ENCODE data around the gene TOMM20.
A peak's percentile ranks its signal among the peaks of the same experiment; 100 is the strongest.

Gene TOMM20

GRCh38 chr1:235133086-235133485 lies 4.4 kb upstream of the TOMM20 start:
- DNase-seq = no peak

GRCh38 chr1:235131961-235132360 lies 3.3 kb upstream of the TOMM20 start:
- no peak for DNase-seq

GRCh38 chr1:235130766-235131270 lies 2.2 kb upstream of the TOMM20 start:
- no peak for DNase-seq

GRCh38 chr1:235129774-235130570 lies 1.3 kb upstream of the TOMM20 start:
- DNase-seq = no peak

- DNase-seq = no peak
These were observed 743 bp downstream of the TOMM20 start for GRCh38 chr1:235127732-235128455.

- DNase-seq = no peak
These were observed 1.4 kb downstream of the TOMM20 start for GRCh38 chr1:235127203-235127602.

GRCh38 chr1:235124665-235125064 lies 4.0 kb downstream of the TOMM20 start:
- DNase-seq = no peak

- no peak for DNase-seq
These were observed 4.5 kb downstream of the TOMM20 start for GRCh38 chr1:235124111-235124510.

GRCh38 chr1:235122348-235122747 lies 6.3 kb downstream of the TOMM20 start:
- no peak for DNase-seq

GRCh38 chr1:235113183-235113917 lies 15.3 kb downstream of the TOMM20 start:
- DNase-seq = no peak

GRCh38 chr1:235112297-235113182 lies 16.1 kb downstream of the TOMM20 start:
- no peak for DNase-seq

GRCh38 chr1:235111107-235111506 lies 17.5 kb downstream of the TOMM20 start:
- no peak for DNase-seq

GRCh38 chr1:235108876-235109275 lies 19.8 kb downstream of the TOMM20 start:
- DNase-seq = no peak

GRCh38 chr1:235108185-235108593 lies 20.4 kb downstream of the TOMM20 start:
- DNase-seq = no peak

- no peak for DNase-seq
These were observed 21.1 kb downstream of the TOMM20 start for GRCh38 chr1:235107368-235108184.

GRCh38 chr1:235106457-235106856 lies 22.2 kb downstream of the TOMM20 start:
- DNase-seq = no peak

- DNase-seq = peak; percentile 1
These were observed 23.3 kb downstream of the TOMM20 start for GRCh38 chr1:235105051-235106043.

GRCh38 chr1:235102993-235103411 lies 25.6 kb downstream of the TOMM20 start:
- no peak for DNase-seq

- DNase-seq = no peak
These were observed 26.4 kb downstream of the TOMM20 start for GRCh38 chr1:235102259-235102582.

- no peak for DNase-seq
These were observed 26.9 kb downstream of the TOMM20 start for GRCh38 chr1:235101558-235102258.
